A549 (cell line): ENCODE results near the gene DGKA. TPM values are rescaled to one million over a fixed set of nuclear protein-coding genes. Genes with fewer than 3 reads are reported as not detected.

Experiments
- polyA plus RNA-seq, 4 experiments: library from polyadenylated mRNA; depleted of rRNA in 3 of 4; stranded (reverse); fragments of >200 nt; fragmentation: RNase III in 1 of 4; extraction: RNeasy Plus Mini Kit Qiagen cat#74134 plus additional on column Dnase treatment in 1 of 4; gene quantifications; 2 replicates in 3 of 4; 3 replicates in 1 of 4; pipeline ENCODE4 v1.2.3, GENCODE V29; 2011 to 2017

The DGKA gene
- polyA plus RNA-seq, 2 of the 4 experiments (the other 2 are of a cell fraction), result 21.0 to 24.7 TPM

Other genes with a start within 250 kb of the DGKA start
- gene ITGA7, start 223.3 kb upstream of the DGKA start, polyA plus RNA-seq (2011; rRNA removed), result 1.1 and 1.4 TPM in 2 replicates
- 1.7 to 2.0 TPM (median 1.9 TPM) in 3 replicates for gene ITGA7, start 223.3 kb upstream of the DGKA start, polyA plus RNA-seq (2017; fragmentation: RNase III; extraction: RNeasy Plus Mini Kit Qiagen cat#74134 plus additional on column Dnase treatment)
- 112 and 115 TPM in 2 replicates for gene BLOC1S1, start 215.1 kb upstream of the DGKA start, polyA plus RNA-seq (2011; rRNA removed)
- gene BLOC1S1, start 215.1 kb upstream of the DGKA start, polyA plus RNA-seq (2017; fragmentation: RNase III; extraction: RNeasy Plus Mini Kit Qiagen cat#74134 plus additional on column Dnase treatment), result 129 to 138 TPM (median 134 TPM) in 3 replicates
- gene RDH5, start 210.8 kb upstream of the DGKA start, polyA plus RNA-seq (2011; rRNA removed), result 8.1 and 9.1 TPM in 2 replicates
- gene RDH5, start 210.8 kb upstream of the DGKA start, polyA plus RNA-seq (2017; fragmentation: RNase III; extraction: RNeasy Plus Mini Kit Qiagen cat#74134 plus additional on column Dnase treatment), result 3.4 to 5.4 TPM (median 4.1 TPM) in 3 replicates
- 512 and 724 TPM in 2 replicates for gene CD63, start 202.2 kb upstream of the DGKA start, polyA plus RNA-seq (2011; rRNA removed)
- 493 to 547 TPM (median 530 TPM) in 3 replicates for gene CD63, start 202.2 kb upstream of the DGKA start, polyA plus RNA-seq (2017; fragmentation: RNase III; extraction: RNeasy Plus Mini Kit Qiagen cat#74134 plus additional on column Dnase treatment)
- gene GDF11, start 188.0 kb upstream of the DGKA start, polyA plus RNA-seq (2011; rRNA removed), result 1.2 and 1.4 TPM in 2 replicates
- 2.8 to 3.6 TPM (median 3.1 TPM) in 3 replicates for gene GDF11, start 188.0 kb upstream of the DGKA start, polyA plus RNA-seq (2017; fragmentation: RNase III; extraction: RNeasy Plus Mini Kit Qiagen cat#74134 plus additional on column Dnase treatment)
- 164 and 198 TPM in 2 replicates for gene SARNP, start 113.4 kb upstream of the DGKA start, polyA plus RNA-seq (2011; rRNA removed)
- 116 to 126 TPM (median 123 TPM) in 3 replicates for gene SARNP, start 113.4 kb upstream of the DGKA start, polyA plus RNA-seq (2017; fragmentation: RNase III; extraction: RNeasy Plus Mini Kit Qiagen cat#74134 plus additional on column Dnase treatment)
- gene ORMDL2, start 113.1 kb upstream of the DGKA start, polyA plus RNA-seq (2011; rRNA removed), result 93.6 and 138 TPM in 2 replicates
- gene ORMDL2, start 113.1 kb upstream of the DGKA start, polyA plus RNA-seq (2017; fragmentation: RNase III; extraction: RNeasy Plus Mini Kit Qiagen cat#74134 plus additional on column Dnase treatment), result 73.5 to 82.9 TPM (median 79.0 TPM) in 3 replicates
- 11.9 and 23.6 TPM in 2 replicates for gene DNAJC14, start 101.6 kb upstream of the DGKA start, polyA plus RNA-seq (2011; rRNA removed)
- gene DNAJC14, start 101.6 kb upstream of the DGKA start, polyA plus RNA-seq (2017; fragmentation: RNase III; extraction: RNeasy Plus Mini Kit Qiagen cat#74134 plus additional on column Dnase treatment), result 23.6 to 30.4 TPM (median 29.5 TPM) in 3 replicates
- gene MMP19, start 88.2 kb upstream of the DGKA start, polyA plus RNA-seq (2011; rRNA removed), result 0.06 and 0.09 TPM in 2 replicates
- 0.09 to 0.11 TPM (median 0.09 TPM) in 3 replicates for gene MMP19, start 88.2 kb upstream of the DGKA start, polyA plus RNA-seq (2017; fragmentation: RNase III; extraction: RNeasy Plus Mini Kit Qiagen cat#74134 plus additional on column Dnase treatment)
- 39.2 and 49.5 TPM in 2 replicates for gene PYM1, start 3.3 kb upstream of the DGKA start, polyA plus RNA-seq (2011; rRNA removed)
- 27.0 to 30.6 TPM (median 30.4 TPM) in 3 replicates for gene PYM1, start 3.3 kb upstream of the DGKA start, polyA plus RNA-seq (2017; fragmentation: RNase III; extraction: RNeasy Plus Mini Kit Qiagen cat#74134 plus additional on column Dnase treatment)
- 2.2 and 2.3 TPM in 2 replicates for gene PMEL, start 34.9 kb downstream of the DGKA start, polyA plus RNA-seq (2011; rRNA removed)
- 0.71 to 1.4 TPM (median 1.0 TPM) in 3 replicates for gene PMEL, start 34.9 kb downstream of the DGKA start, polyA plus RNA-seq (2017; fragmentation: RNase III; extraction: RNeasy Plus Mini Kit Qiagen cat#74134 plus additional on column Dnase treatment)
- gene CDK2, start 35.7 kb downstream of the DGKA start, polyA plus RNA-seq (2011; rRNA removed), result 51.0 and 86.3 TPM in 2 replicates
- gene CDK2, start 35.7 kb downstream of the DGKA start, polyA plus RNA-seq (2017; fragmentation: RNase III; extraction: RNeasy Plus Mini Kit Qiagen cat#74134 plus additional on column Dnase treatment), result 41.5 to 53.8 TPM (median 48.3 TPM) in 3 replicates
- 90.4 and 93.7 TPM in 2 replicates for gene RAB5B, start 42.9 kb downstream of the DGKA start, polyA plus RNA-seq (2011; rRNA removed)
- gene RAB5B, start 42.9 kb downstream of the DGKA start, polyA plus RNA-seq (2017; fragmentation: RNase III; extraction: RNeasy Plus Mini Kit Qiagen cat#74134 plus additional on column Dnase treatment), result 27.7 to 37.2 TPM (median 36.3 TPM) in 3 replicates
- gene SUOX, start 66.1 kb downstream of the DGKA start, polyA plus RNA-seq (2011; rRNA removed), result 15.6 and 22.2 TPM in 2 replicates
- 10.8 to 13.6 TPM (median 13.5 TPM) in 3 replicates for gene SUOX, start 66.1 kb downstream of the DGKA start, polyA plus RNA-seq (2017; fragmentation: RNase III; extraction: RNeasy Plus Mini Kit Qiagen cat#74134 plus additional on column Dnase treatment)
- 2.0 and 2.9 TPM in 2 replicates for gene IKZF4, start 89.9 kb downstream of the DGKA start, polyA plus RNA-seq (2011; rRNA removed)
- 1.5 to 2.4 TPM (median 2.0 TPM) in 3 replicates for gene IKZF4, start 89.9 kb downstream of the DGKA start, polyA plus RNA-seq (2017; fragmentation: RNase III; extraction: RNeasy Plus Mini Kit Qiagen cat#74134 plus additional on column Dnase treatment)
- gene RPS26, start 110.8 kb downstream of the DGKA start, polyA plus RNA-seq (2011; rRNA removed), result 513 and 524 TPM in 2 replicates
- gene RPS26, start 110.8 kb downstream of the DGKA start, polyA plus RNA-seq (2017; fragmentation: RNase III; extraction: RNeasy Plus Mini Kit Qiagen cat#74134 plus additional on column Dnase treatment), result 677 to 831 TPM (median 779 TPM) in 3 replicates
- gene ERBB3, start 149.0 kb downstream of the DGKA start, polyA plus RNA-seq (2011; rRNA removed), result 17.0 and 24.9 TPM in 2 replicates
- 1.8 to 2.2 TPM (median 1.8 TPM) in 3 replicates for gene ERBB3, start 149.0 kb downstream of the DGKA start, polyA plus RNA-seq (2017; fragmentation: RNase III; extraction: RNeasy Plus Mini Kit Qiagen cat#74134 plus additional on column Dnase treatment)
- 452 and 717 TPM in 2 replicates for gene PA2G4, start 173.4 kb downstream of the DGKA start, polyA plus RNA-seq (2011; rRNA removed)
- gene PA2G4, start 173.4 kb downstream of the DGKA start, polyA plus RNA-seq (2017; fragmentation: RNase III; extraction: RNeasy Plus Mini Kit Qiagen cat#74134 plus additional on column Dnase treatment), result 405 to 477 TPM (median 415 TPM) in 3 replicates
- 9,351 and 11,089 TPM in 2 replicates for gene RPL41, start 185.5 kb downstream of the DGKA start, polyA plus RNA-seq (2011; rRNA removed)
- 8,804 to 9,815 TPM (median 8,860 TPM) in 3 replicates for gene RPL41, start 185.5 kb downstream of the DGKA start, polyA plus RNA-seq (2017; fragmentation: RNase III; extraction: RNeasy Plus Mini Kit Qiagen cat#74134 plus additional on column Dnase treatment)
- gene ZC3H10, start 187.1 kb downstream of the DGKA start, polyA plus RNA-seq (2011; rRNA removed), result 2.1 and 2.7 TPM in 2 replicates
- 2.3 to 3.2 TPM (median 2.7 TPM) in 3 replicates for gene ZC3H10, start 187.1 kb downstream of the DGKA start, polyA plus RNA-seq (2017; fragmentation: RNase III; extraction: RNeasy Plus Mini Kit Qiagen cat#74134 plus additional on column Dnase treatment)
- gene ESYT1, start 197.1 kb downstream of the DGKA start, polyA plus RNA-seq (2011; rRNA removed), result 72.4 and 91.6 TPM in 2 replicates
- gene ESYT1, start 197.1 kb downstream of the DGKA start, polyA plus RNA-seq (2017; fragmentation: RNase III; extraction: RNeasy Plus Mini Kit Qiagen cat#74134 plus additional on column Dnase treatment), result 51.4 to 54.2 TPM (median 51.6 TPM) in 3 replicates
- gene MYL6B, start 221.4 kb downstream of the DGKA start, polyA plus RNA-seq (2011; rRNA removed), result 48.2 and 67.0 TPM in 2 replicates
- 68.6 to 92.7 TPM (median 83.9 TPM) in 3 replicates for gene MYL6B, start 221.4 kb downstream of the DGKA start, polyA plus RNA-seq (2017; fragmentation: RNase III; extraction: RNeasy Plus Mini Kit Qiagen cat#74134 plus additional on column Dnase treatment)
- 2,280 and 2,307 TPM in 2 replicates for gene MYL6, start 227.2 kb downstream of the DGKA start, polyA plus RNA-seq (2011; rRNA removed)
- gene MYL6, start 227.2 kb downstream of the DGKA start, polyA plus RNA-seq (2017; fragmentation: RNase III; extraction: RNeasy Plus Mini Kit Qiagen cat#74134 plus additional on column Dnase treatment), result 3,268 to 3,485 TPM (median 3,270 TPM) in 3 replicates